ENCODE measurements around the gene CYB561D1. TPM values are rescaled to one million over a fixed set of nuclear protein-coding genes. Genes with fewer than 3 reads are reported as not detected.

The CYB561D1 gene
- total RNA-seq, 1 experiment from 2014 or later, result 5.7 TPM

GRCh38 chr1:109532365-109533136 lies 38.7 kb downstream of the CYB561D1 start:
- intact Hi-C loops (cut with micrococcal nuclease; ENCODE audit: unreplicated experiment), result loop anchor here (1.0 to 5.0 kb wide), 4 partner anchors 34 to 270 kb away; no protein-coding TSS in a partner anchor
- Histone ChIP-seq H3K4me3 (ENCODE audit: low read depth, low read length, poor library complexity, severe bottlenecking) (no peak overlapping the region), H3K27ac (ENCODE audit: low read depth, low read length, poor library complexity, severe bottlenecking) (no peak overlapping the region), H3K36me3 (ENCODE audit: insufficient read depth, low read length, poor library complexity, severe bottlenecking) (no peaks in the 10 kb centered on the region), H3K4me1 (ENCODE audit: insufficient read depth, low read length, poor library complexity, severe bottlenecking) (peaks cover 8% of the 10 kb centered on the region), H3K9me3 (ENCODE audit: low read depth, low read length, poor library complexity, severe bottlenecking) (no peaks in the 10 kb centered on the region), H3K27me3 (replicated peaks; ENCODE audit: insufficient read depth, low read depth, low read length, poor library complexity) (no peaks in the 10 kb centered on the region)
- CTCF ChIA-PET, result interaction anchor here (0.5 to 2.7 kb wide), 12 partner anchors 9 to 531 kb away, joined by 3 to 28 read pairs (median 4); partner anchors contain the start of gene CYB561D1
- DNase-seq (ENCODE audit: low spot score), result peak; percentile 85
- POLR2A ChIA-PET (ENCODE audit: low non-redundant PET), result no interaction called here
- TF ChIP-seq EZH2 (IDR thresholded peaks at IDR 0.05; ENCODE audit: borderline replicate concordance, low read depth, low read length, poor library complexity, severe bottlenecking), result no peak
- peak; percentile 92 for TF ChIP-seq CTCF (conservative IDR thresholded peaks at IDR 0.05; ENCODE audit: low read depth, low read length)
- no TSS peak for BruUV-seq (replicated peaks)

DNA sequence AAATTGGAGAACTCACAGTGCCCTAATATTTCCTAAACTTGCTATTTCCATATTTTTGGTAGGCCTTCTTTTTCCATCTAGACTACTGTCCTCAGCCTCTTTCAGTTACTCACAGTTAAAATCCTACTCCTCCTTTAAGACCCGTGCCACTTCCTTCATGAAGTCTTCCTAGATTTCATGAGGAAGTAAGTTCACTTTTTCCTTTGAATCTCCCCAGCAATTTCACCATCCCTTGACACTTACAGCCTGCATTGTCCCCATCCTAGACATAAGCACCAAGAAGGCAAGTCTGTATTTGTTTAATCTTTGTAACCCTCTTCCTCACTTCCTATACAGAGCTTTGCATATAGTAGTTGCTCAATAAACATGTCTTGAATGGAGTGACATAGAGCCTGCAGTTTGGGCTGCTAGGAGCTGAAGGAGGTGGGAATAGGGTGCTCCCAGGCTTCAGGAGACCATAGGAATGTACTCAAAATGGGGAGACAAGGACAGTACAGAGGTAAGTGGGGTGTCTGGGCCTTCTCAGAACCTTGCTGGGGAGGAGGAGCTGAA lies 40.5 kb downstream of the CYB561D1 start:
- no peak for DNase-seq (ENCODE audit: low spot score)
- BruUV-seq (replicated peaks), result no TSS peak
- no peak for TF ChIP-seq CTCF (conservative IDR thresholded peaks at IDR 0.05; ENCODE audit: low read depth, low read length)
- no peak for TF ChIP-seq EZH2 (IDR thresholded peaks at IDR 0.05; ENCODE audit: borderline replicate concordance, low read depth, low read length, poor library complexity, severe bottlenecking)
- ChIA-PET POLR2A (ENCODE audit: low non-redundant PET) (no interaction called here), CTCF (interaction anchor here (0.7 to 1.3 kb wide), 3 partner anchors 12 to 742 kb away, joined by 4 to 7 read pairs (median 7); no protein-coding TSS in a partner anchor)
- Histone ChIP-seq H3K27me3 (replicated peaks; ENCODE audit: insufficient read depth, low read depth, low read length, poor library complexity) (no peaks in the 10 kb centered on the region), H3K36me3 (ENCODE audit: insufficient read depth, low read length, poor library complexity, severe bottlenecking) (no peaks in the 10 kb centered on the region), H3K9me3 (ENCODE audit: low read depth, low read length, poor library complexity, severe bottlenecking) (no peaks in the 10 kb centered on the region), H3K4me3 (ENCODE audit: low read depth, low read length, poor library complexity, severe bottlenecking) (no peak overlapping the region), H3K27ac (ENCODE audit: low read depth, low read length, poor library complexity, severe bottlenecking) (no peak overlapping the region), H3K4me1 (ENCODE audit: insufficient read depth, low read length, poor library complexity, severe bottlenecking) (peaks cover 8% of the 10 kb centered on the region)
- intact Hi-C loops (cut with micrococcal nuclease; ENCODE audit: unreplicated experiment), result loop anchor here (5.0 kb wide), 1 partner anchor 272 kb away; no protein-coding TSS in a partner anchor

- no peak overlapping the region for H3K4me3 ChIP-seq (ENCODE audit: low read depth, low read length, poor library complexity, severe bottlenecking)
- no peak for TF ChIP-seq EZH2 (IDR thresholded peaks at IDR 0.05; ENCODE audit: borderline replicate concordance, low read depth, low read length, poor library complexity, severe bottlenecking)
- TF ChIP-seq CTCF (conservative IDR thresholded peaks at IDR 0.05; ENCODE audit: low read depth, low read length), result no peak
- no TSS peak for BruUV-seq (replicated peaks)
- DNase-seq (ENCODE audit: low spot score), result no peak
- intact Hi-C loops (cut with micrococcal nuclease; ENCODE audit: unreplicated experiment), result no loop called here
- no peak overlapping the region for H3K27ac ChIP-seq (ENCODE audit: low read depth, low read length, poor library complexity, severe bottlenecking)
- ChIA-PET CTCF (no interaction called here), POLR2A (ENCODE audit: low non-redundant PET) (interaction anchor here (0.6 kb wide), 2 partner anchors 21 to 65 kb away, joined by 4 read pairs; no protein-coding TSS in a partner anchor)
- no peaks in the 10 kb centered on the region for H3K36me3 ChIP-seq (ENCODE audit: insufficient read depth, low read length, poor library complexity, severe bottlenecking)
- no peaks in the 10 kb centered on the region for H3K27me3 ChIP-seq (replicated peaks; ENCODE audit: insufficient read depth, low read depth, low read length, poor library complexity)
- no peaks in the 10 kb centered on the region for H3K9me3 ChIP-seq (ENCODE audit: low read depth, low read length, poor library complexity, severe bottlenecking)
- H3K4me1 ChIP-seq (ENCODE audit: insufficient read depth, low read length, poor library complexity, severe bottlenecking), result peaks cover 4% of the 10 kb centered on the region
Observed at GRCh38 chr1:109535481-109535880, 41.6 kb downstream of the CYB561D1 start.
